ENCODE data around the gene ING4.

Gene ING4

DNA sequence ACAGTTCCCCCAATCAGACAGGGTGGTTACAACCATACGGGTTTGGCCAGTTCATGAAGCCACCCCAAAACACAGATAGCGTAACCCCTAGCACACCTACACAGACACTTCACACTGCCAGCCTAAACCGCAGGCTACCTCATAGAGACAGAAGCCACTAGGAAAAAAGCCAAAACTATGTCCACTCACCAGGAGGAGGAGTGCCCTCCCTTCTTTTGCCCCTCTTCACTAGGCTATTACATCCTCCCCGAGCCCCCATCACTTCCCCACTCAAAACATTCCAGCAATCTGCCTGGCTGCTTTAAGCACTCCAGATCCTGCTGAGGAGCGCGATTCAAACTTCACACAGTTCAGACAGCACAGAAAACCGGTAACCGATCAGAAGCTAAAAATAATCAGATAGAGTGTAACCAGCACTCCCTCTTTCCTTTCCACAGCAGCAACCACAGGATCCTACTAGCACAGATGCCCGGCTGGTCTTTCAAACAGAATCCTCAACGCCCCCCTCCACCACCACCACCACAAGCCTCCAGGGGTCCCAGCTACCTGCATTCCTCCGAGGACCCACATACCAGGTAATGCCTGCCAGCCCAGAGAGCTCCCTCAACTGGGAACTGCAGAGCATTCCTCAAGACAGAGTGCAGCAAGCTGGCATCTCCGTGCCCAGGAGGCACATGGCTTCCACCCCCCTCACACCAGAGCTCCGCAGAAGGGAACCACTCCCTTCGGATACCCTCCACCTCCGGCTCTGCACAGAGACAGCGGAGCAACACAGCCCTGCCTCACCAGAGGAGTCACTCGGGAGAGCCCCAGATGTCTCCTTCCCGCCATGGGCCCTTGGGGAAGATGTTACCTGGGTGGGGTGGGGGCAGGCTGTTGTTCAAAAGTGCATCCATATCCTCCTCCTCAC lies 57.2 kb downstream of the ING4 start:
- FAIRE-seq, result no peak

DNA sequence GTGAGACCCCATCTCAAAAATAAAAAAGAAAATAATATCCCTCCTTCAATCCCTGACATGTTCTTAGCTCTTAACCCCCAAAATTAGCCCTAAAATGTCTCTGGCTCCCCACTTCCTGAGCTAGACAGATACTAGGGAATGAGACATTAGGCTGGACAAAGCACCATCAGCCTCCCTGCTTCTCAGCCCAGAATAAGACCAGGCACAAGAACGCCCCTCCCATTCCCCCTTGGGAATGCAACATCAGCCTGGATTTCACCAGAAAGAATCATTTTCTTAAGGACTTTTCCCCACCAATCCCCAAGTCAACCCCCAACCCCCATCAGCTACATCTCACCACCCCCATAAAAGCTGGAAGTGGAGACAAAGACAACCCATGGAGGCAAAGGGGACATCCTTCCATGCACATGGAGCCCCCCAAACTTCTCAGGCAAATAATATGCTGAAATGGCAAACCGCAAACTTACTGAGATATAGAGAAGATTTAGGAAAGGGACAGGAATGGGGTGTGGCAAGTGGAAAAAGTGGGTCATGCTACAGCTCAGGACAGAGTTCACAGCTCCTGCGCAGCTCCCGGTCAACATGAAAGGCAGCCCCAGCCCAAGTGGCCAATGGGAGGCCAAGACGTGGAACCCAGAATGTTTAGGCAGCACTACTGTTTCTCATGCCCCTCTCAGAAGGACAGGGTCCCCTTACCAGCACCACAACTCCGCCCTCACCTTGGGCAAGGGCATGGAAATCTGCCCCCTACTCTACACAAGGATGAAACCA lies 58.5 kb downstream of the ING4 start:
- FAIRE-seq, result no peak

DNA sequence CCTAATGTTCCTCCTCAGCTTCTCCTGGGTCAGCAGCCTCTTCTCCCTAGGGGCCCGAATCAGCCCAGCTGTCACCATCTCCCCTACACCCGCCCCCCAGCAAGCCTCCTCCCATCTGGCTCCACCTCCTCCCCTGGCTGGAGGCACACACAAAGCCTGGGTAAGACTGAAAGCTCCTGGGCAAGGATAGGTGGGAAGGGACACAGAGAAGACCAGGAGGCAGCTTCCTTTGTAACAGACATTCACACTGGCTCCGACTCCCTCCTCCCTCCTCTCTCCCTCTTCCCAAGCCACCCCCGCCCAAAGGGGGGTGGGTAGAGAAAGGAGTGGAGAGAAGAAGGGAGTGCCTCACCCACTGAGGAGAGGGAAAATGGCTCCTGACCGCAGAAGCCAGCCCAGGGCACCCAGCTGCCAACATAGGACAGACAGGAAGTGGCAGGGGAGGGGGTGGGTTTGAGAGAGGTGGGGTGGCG lies 59.8 kb downstream of the ING4 start:
- FAIRE-seq, result no peak

DNA sequence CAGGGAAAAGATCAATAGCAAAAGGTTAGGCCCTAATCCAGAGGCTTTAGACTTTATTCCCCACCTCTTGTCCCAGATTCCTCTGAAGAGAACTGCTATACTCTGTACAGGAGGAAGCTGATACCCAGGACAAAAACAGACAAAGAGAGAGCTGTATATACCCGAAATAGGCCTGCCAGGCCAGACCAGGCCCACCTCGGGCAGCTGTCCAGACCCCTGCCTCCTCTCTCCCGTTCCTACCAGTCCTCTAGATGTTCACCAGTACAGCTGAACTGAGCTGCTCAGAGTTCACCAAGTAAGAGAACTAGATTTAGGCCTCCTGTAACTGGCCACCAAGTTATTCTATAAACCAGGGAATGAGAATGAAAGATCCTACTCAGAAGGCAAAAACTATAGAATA lies 60.4 kb downstream of the ING4 start:
- FAIRE-seq, result no peak

All from endometrium (tissue), 2 donors.